Measurements from ENCODE around the gene CBR3. TPM values are rescaled to one million over a fixed set of nuclear protein-coding genes. Genes with fewer than 3 reads are reported as not detected.

The CBR3 gene
- total RNA-seq, 1 experiment from 2014 or later = 1.7 TPM

- CTCF ChIA-PET = no interaction called here
- no peak overlapping the region for H3K27ac ChIP-seq (ENCODE audit: low read depth, low read length)
- no peak overlapping the region for H3K9ac ChIP-seq (ENCODE audit: low read length)
- DNase-seq (ENCODE audit: low read depth, low spot score) (no peak), ATAC-seq (no peak)
- H2AFZ ChIP-seq (ENCODE audit: low read depth, low read length, poor library complexity, severe bottlenecking) = no peak overlapping the region
- no peaks in the 10 kb centered on the region for H3K79me2 ChIP-seq (ENCODE audit: insufficient read depth, low read length)
- H3K9me3 ChIP-seq (ENCODE audit: control insufficient read depth in 1 of 2, insufficient read depth in 1 of 2, low read depth in 1 of 2, low read length in 2 of 2) = no peaks in the 10 kb centered on the region
- POLR2A ChIA-PET = no interaction called here
- no peaks in the 10 kb centered on the region for H3K36me3 ChIP-seq (ENCODE audit: control insufficient read depth in 1 of 2, insufficient read depth in 2 of 2, low read length in 2 of 2)
- H3K4me3 ChIP-seq (replicated peaks in 1 of 2; ENCODE audit: low read depth in 1 of 2, low read length in 2 of 2) = no peak overlapping the region
- H3K4me2 ChIP-seq (ENCODE audit: low read length) = no peak overlapping the region
- intact Hi-C loops (cut with micrococcal nuclease) = no loop called here
- no peak for TF ChIP-seq EZH2phosphoT487 (IDR thresholded peaks at IDR 0.05; ENCODE audit: borderline replicate concordance)
- no peak for TF ChIP-seq RAD21 (IDR thresholded peaks at IDR 0.05; ENCODE audit: low read depth)
- TF ChIP-seq EGR1 (IDR thresholded peaks at IDR 0.05; ENCODE audit: low read depth) = no peak
- no peak for TF ChIP-seq YY1 (IDR thresholded peaks at IDR 0.05; ENCODE audit: extremely low read depth, insufficient replicate concordance, low read depth, low read length)
- no peak for TF ChIP-seq ZBTB33 (IDR thresholded peaks at IDR 0.05; ENCODE audit: extremely low read depth, insufficient replicate concordance, low read length)
- TF ChIP-seq JUND (IDR thresholded peaks at IDR 0.05) = no peak
- TF ChIP-seq CTCF (IDR thresholded peaks at IDR 0.05 in 2 of 3, conservative IDR thresholded peaks at IDR 0.05 in 1 of 3; ENCODE audit: borderline replicate concordance in 1 of 3, insufficient read depth in 1 of 3, low read depth in 2 of 3, low read length in 2 of 3) = no peak
- TF ChIP-seq POLR2A (IDR thresholded peaks at IDR 0.05; ENCODE audit: borderline replicate concordance, extremely low read depth, insufficient read depth, insufficient read length) = no peak
- TF ChIP-seq ZFX (IDR thresholded peaks at IDR 0.05) = no peak
- no peak for TF ChIP-seq POLR2AphosphoS5 (IDR thresholded peaks at IDR 0.05; ENCODE audit: low read depth, low read length)
- TF ChIP-seq EZH2 (IDR thresholded peaks at IDR 0.05) = no peak
- TF ChIP-seq CEBPB (IDR thresholded peaks at IDR 0.05; ENCODE audit: low read depth) = no peak
- no peak for TF ChIP-seq MAX (IDR thresholded peaks at IDR 0.05)
- no peak for TF ChIP-seq CBX3 (IDR thresholded peaks at IDR 0.05; ENCODE audit: low read depth)
- TF ChIP-seq REST (IDR thresholded peaks at IDR 0.05; ENCODE audit: low read depth) = no peak
- no peak for TF ChIP-seq FOSL1 (IDR thresholded peaks at IDR 0.05; ENCODE audit: low read depth)
- no peak for TF ChIP-seq SP1 (IDR thresholded peaks at IDR 0.05; ENCODE audit: low read depth)
- no peak for TF ChIP-seq ZNF274 (IDR thresholded peaks at IDR 0.05; ENCODE audit: low read depth, low read length)
- no peak for TF ChIP-seq SIN3A (IDR thresholded peaks at IDR 0.05; ENCODE audit: low read depth)
- H3K27me3 ChIP-seq (ENCODE audit: insufficient read depth, low read length) = no peaks in the 10 kb centered on the region
- RAD21 ChIA-PET (ENCODE audit: low non-redundant PET in 1 of 2, low total read pairs in 2 of 2, uncharacterized antibody in 2 of 2, unreplicated experiment in 2 of 2) = no interaction called here
- no TSS peak for BruUV-seq (replicated peaks)
- no peaks in the 10 kb centered on the region for H4K20me1 ChIP-seq (ENCODE audit: insufficient read depth)
- no peaks in the 10 kb centered on the region for H3K9me2 ChIP-seq (ENCODE audit: insufficient read depth)
- H3K4me1 ChIP-seq (ENCODE audit: control insufficient read depth in 1 of 2, insufficient read depth in 2 of 2, low read length in 2 of 2) = peaks cover 0 to 13% of the 10 kb centered on the region in 2 experiments; a peak in 2 of 4 replicates
Measured at GRCh38 chr21:36195613-36196012, 60.7 kb downstream of the CBR3 start.

All from HCT116 (cell line).